Measurements from ENCODE around the gene SLC46A3. TPM values are rescaled to one million over a fixed set of nuclear protein-coding genes. Genes with fewer than 3 reads are reported as not detected.

SLC46A3 gene
- total and polyA plus RNA-seq, 10 of the 15 experiments (the other 5 are each of a cell fraction or from before 2014, with no cell fraction given) = 2.9 to 15.6 (median 9.4) TPM

DNA sequence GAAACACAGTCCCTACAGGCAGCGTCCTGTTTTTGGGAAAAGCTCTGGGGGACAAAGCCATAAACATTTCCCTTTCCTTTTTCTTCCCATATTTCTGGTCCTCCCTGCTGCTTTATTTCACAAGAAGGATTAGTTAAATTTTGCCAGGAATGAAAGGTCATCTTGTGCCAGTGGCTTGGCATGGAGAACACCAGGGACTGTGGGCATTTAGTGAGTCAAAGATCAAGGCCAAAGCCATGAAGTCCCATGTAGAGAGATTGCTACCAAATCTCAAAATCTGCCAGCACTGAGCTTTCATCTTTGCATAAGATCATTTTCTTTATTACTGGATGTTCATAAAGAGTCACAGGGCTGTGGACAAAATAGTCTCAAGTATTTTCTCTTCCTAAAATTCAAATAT is 29.1 kb upstream of the SLC46A3 start:
- H3K4me3 ChIP-seq = no peak overlapping the region
- no peak overlapping the region for H3K4me2 ChIP-seq (ENCODE audit: control insufficient read depth, insufficient read depth)
- DNase-seq (ENCODE audit: low read depth, low spot score) = no peak
- intact Hi-C loops (cut with micrococcal nuclease; ENCODE audit: unreplicated experiment) (no loop called here), in situ Hi-C loops (cut with MboI) (no loop called here)
- no peaks in the 10 kb centered on the region for H3K79me2 ChIP-seq (ENCODE audit: control insufficient read depth, insufficient read depth, low read length)
- H3K9me3 ChIP-seq (replicated peaks; ENCODE audit: control insufficient read depth, insufficient read depth, low read length) = no peaks in the 10 kb centered on the region
- ChIA-PET CTCF (interaction anchor here (0.7 kb wide), 1 partner anchor 475 kb away, joined by 3 read pairs; no protein-coding TSS in a partner anchor), SMC1A (ENCODE audit: uncharacterized antibody, unreplicated experiment) (no interaction called here), RAD21 (ENCODE audit: unreplicated experiment) (no interaction called here), POLR2A (no interaction called here)
- H4K20me1 ChIP-seq (ENCODE audit: control insufficient read depth, insufficient read depth) = no peaks in the 10 kb centered on the region
- no peak overlapping the region for H3K27ac ChIP-seq (ENCODE audit: control insufficient read depth, insufficient read depth)
- TF ChIP-seq, protein P1, sequence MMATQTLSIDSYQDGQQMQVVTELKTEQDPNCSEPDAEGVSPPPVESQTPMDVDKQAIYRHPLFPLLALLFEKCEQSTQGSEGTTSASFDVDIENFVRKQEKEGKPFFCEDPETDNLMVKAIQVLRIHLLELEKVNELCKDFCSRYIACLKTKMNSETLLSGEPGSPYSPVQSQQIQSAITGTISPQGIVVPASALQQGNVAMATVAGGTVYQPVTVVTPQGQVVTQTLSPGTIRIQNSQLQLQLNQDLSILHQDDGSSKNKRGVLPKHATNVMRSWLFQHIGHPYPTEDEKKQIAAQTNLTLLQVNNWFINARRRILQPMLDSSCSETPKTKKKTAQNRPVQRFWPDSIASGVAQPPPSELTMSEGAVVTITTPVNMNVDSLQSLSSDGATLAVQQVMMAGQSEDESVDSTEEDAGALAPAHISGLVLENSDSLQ (IDR thresholded peaks at IDR 0.05) = no peak
- TF ChIP-seq, protein P2, sequence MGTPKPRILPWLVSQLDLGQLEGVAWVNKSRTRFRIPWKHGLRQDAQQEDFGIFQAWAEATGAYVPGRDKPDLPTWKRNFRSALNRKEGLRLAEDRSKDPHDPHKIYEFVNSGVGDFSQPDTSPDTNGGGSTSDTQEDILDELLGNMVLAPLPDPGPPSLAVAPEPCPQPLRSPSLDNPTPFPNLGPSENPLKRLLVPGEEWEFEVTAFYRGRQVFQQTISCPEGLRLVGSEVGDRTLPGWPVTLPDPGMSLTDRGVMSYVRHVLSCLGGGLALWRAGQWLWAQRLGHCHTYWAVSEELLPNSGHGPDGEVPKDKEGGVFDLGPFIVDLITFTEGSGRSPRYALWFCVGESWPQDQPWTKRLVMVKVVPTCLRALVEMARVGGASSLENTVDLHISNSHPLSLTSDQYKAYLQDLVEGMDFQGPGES (IDR thresholded peaks at IDR 0.05) = no peak
- TF ChIP-seq CREM (IDR thresholded peaks at IDR 0.05; ENCODE audit: low read depth) (no peak), SPI1 (IDR thresholded peaks at IDR 0.05; ENCODE audit: borderline replicate concordance, insufficient read depth, low read depth, low read length) (no peak), ZNF622 (IDR thresholded peaks at IDR 0.05) (no peak), LARP7 (IDR thresholded peaks at IDR 0.05) (no peak), ZNF217 (IDR thresholded peaks at IDR 0.05) (no peak), MTA3 (IDR thresholded peaks at IDR 0.05; ENCODE audit: borderline replicate concordance, low read length) (no peak), HDAC6 (IDR thresholded peaks at IDR 0.05; ENCODE audit: unreplicated experiment) (no peak), HDGF (IDR thresholded peaks at IDR 0.05) (no peak), RB1 (IDR thresholded peaks at IDR 0.05; ENCODE audit: borderline replicate concordance) (no peak)
- TF ChIP-seq, protein P3, sequence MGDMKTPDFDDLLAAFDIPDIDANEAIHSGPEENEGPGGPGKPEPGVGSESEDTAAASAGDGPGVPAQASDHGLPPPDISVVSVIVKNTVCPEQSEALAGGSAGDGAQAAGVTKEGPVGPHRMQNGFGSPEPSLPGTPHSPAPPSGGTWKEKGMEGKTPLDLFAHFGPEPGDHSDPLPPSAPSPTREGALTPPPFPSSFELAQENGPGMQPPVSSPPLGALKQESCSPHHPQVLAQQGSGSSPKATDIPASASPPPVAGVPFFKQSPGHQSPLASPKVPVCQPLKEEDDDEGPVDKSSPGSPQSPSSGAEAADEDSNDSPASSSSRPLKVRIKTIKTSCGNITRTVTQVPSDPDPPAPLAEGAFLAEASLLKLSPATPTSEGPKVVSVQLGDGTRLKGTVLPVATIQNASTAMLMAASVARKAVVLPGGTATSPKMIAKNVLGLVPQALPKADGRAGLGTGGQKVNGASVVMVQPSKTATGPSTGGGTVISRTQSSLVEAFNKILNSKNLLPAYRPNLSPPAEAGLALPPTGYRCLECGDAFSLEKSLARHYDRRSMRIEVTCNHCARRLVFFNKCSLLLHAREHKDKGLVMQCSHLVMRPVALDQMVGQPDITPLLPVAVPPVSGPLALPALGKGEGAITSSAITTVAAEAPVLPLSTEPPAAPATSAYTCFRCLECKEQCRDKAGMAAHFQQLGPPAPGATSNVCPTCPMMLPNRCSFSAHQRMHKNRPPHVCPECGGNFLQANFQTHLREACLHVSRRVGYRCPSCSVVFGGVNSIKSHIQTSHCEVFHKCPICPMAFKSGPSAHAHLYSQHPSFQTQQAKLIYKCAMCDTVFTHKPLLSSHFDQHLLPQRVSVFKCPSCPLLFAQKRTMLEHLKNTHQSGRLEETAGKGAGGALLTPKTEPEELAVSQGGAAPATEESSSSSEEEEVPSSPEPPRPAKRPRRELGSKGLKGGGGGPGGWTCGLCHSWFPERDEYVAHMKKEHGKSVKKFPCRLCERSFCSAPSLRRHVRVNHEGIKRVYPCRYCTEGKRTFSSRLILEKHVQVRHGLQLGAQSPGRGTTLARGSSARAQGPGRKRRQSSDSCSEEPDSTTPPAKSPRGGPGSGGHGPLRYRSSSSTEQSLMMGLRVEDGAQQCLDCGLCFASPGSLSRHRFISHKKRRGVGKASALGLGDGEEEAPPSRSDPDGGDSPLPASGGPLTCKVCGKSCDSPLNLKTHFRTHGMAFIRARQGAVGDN (IDR thresholded peaks at IDR 0.05) = no peak
- TF ChIP-seq, protein P4, sequence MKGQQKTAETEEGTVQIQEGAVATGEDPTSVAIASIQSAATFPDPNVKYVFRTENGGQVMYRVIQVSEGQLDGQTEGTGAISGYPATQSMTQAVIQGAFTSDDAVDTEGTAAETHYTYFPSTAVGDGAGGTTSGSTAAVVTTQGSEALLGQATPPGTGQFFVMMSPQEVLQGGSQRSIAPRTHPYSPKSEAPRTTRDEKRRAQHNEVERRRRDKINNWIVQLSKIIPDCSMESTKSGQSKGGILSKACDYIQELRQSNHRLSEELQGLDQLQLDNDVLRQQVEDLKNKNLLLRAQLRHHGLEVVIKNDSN (IDR thresholded peaks at IDR 0.05; ENCODE audit: borderline replicate concordance, extremely low read length, insufficient read depth, low read depth, low read length) = no peak
- WGBS (ENCODE audit: insufficient coverage, insufficient replicate concordance, low lambda C conversion rate, missing lambda C conversion rate) = 100% methylated on average over 1 of the region's 1 CpG
- H3K9ac ChIP-seq (ENCODE audit: control insufficient read depth, insufficient read depth, low read length) = no peak overlapping the region
- H3K36me3 ChIP-seq (ENCODE audit: control insufficient read depth in 2 of 2, insufficient read depth in 2 of 2, low read length in 1 of 2) = no peaks in the 10 kb centered on the region
- no peaks in the 10 kb centered on the region for H3K4me1 ChIP-seq (ENCODE audit: control insufficient read depth, insufficient read depth, low read length)
- ATAC-seq = no peak
- H3K27me3 ChIP-seq (replicated peaks in 1 of 2; ENCODE audit: control insufficient read depth in 2 of 2, insufficient read depth in 2 of 2, low read length in 1 of 2) = no peaks in the 10 kb centered on the region
- FAIRE-seq = no peak
- no peak overlapping the region for H2AFZ ChIP-seq (ENCODE audit: control insufficient read depth, low read depth, low read length)
- BruUV-seq (replicated peaks) = no TSS peak

All from GM12878 (cell line).